Activated T-cell treated with anti-CD3 and anti-CD28 coated beads, Interleukin-2, amount 50 U/mL, for 24 hours (primary cell): ENCODE measurements around the gene SLC4A5.

Source experiments
- DNase-seq: peaks from one replicate; pipeline ENCODE4 v3.0.0-alpha.2; 2020
- H3K27ac Mint-ChIP-seq: 2 replicates; pipeline ENCODE4 v1.8.0; 2020; ENCODE audit warnings: mild to moderate bottlenecking, mixed read lengths
- H3K27me3 Mint-ChIP-seq: 2 replicates; pipeline ENCODE4 v1.8.0; 2020; ENCODE audit warnings: mixed read lengths
- H3K36me3 Mint-ChIP-seq: 2 replicates; pipeline ENCODE4 v1.8.0; 2020; ENCODE audit warnings: low read depth, mixed read lengths
- H3K4me1 Mint-ChIP-seq: 2 replicates; pipeline ENCODE4 v1.8.0; 2020; ENCODE audit warnings: low read depth, mixed read lengths
- H3K4me3 Mint-ChIP-seq: 2 replicates; pipeline ENCODE4 v1.8.0; 2020; ENCODE audit warnings: mild to moderate bottlenecking, moderate library complexity, mixed read lengths
- H3K9me3 Mint-ChIP-seq: 2 replicates; pipeline ENCODE4 v1.8.0; 2020; ENCODE audit warnings: mixed read lengths

SLC4A5 gene, protein sequence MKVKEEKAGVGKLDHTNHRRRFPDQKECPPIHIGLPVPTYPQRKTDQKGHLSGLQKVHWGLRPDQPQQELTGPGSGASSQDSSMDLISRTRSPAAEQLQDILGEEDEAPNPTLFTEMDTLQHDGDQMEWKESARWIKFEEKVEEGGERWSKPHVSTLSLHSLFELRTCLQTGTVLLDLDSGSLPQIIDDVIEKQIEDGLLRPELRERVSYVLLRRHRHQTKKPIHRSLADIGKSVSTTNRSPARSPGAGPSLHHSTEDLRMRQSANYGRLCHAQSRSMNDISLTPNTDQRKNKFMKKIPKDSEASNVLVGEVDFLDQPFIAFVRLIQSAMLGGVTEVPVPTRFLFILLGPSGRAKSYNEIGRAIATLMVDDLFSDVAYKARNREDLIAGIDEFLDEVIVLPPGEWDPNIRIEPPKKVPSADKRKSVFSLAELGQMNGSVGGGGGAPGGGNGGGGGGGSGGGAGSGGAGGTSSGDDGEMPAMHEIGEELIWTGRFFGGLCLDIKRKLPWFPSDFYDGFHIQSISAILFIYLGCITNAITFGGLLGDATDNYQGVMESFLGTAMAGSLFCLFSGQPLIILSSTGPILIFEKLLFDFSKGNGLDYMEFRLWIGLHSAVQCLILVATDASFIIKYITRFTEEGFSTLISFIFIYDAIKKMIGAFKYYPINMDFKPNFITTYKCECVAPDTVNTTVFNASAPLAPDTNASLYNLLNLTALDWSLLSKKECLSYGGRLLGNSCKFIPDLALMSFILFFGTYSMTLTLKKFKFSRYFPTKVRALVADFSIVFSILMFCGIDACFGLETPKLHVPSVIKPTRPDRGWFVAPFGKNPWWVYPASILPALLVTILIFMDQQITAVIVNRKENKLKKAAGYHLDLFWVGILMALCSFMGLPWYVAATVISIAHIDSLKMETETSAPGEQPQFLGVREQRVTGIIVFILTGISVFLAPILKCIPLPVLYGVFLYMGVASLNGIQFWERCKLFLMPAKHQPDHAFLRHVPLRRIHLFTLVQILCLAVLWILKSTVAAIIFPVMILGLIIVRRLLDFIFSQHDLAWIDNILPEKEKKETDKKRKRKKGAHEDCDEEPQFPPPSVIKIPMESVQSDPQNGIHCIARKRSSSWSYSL

DNA sequence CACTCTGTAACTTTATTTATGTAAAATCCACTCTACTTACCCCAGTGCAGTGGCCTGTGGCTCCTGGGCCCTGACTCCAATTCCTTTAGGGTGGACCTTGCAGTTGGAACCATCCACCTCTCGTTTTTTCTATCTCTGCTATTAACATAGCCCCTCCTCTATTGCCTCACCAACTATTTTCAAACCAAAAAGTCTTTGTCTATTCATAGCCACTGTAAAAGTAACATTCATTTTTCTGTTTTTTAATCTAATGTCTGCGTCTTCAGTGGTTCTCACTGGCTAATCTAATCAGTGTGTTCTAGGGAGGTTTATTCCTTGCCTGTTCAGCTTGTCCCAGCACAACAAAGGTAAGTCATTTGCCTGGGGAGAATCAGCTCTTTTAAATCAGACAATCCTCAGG, at the start of gene SLC4A5:
TSS of gene SLC4A5 (minus strand) at position 101 of the 400 bp plus-strand sequence. CDS start 28,393 bp downstream, outside the sequence.
- Mint-ChIP-seq H3K4me3 (no peak within 1 kb of the TSS), H3K27me3 (no peaks in the 10 kb centered on the region), H3K36me3 (no peaks in the 10 kb centered on the region), H3K9me3 (no peaks in the 10 kb centered on the region), H3K4me1 (no peaks in the 10 kb centered on the region), H3K27ac (no peak within 1 kb of the TSS)
- DNase-seq: no peak

DNA sequence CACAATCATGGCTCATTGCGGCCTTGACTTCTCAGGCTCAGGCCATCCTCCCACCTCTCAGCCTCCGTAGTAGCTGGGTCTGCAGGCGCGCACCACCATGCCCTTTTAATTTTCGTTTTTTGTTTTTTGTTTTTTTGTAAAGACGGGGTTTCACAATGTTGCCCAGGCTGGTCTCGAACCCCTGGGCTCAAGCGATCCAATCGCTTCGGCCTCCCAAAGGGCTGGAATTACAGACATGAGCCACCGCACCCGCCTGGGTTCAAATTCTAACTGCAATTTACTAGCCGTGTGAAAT, 49.2 kb upstream of the SLC4A5 start:
- no peak for DNase-seq
- peaks cover 6% of the 10 kb centered on the region for H3K36me3 Mint-ChIP-seq
- H3K4me3 Mint-ChIP-seq: no peak overlapping the region
- H3K9me3 Mint-ChIP-seq: no peaks in the 10 kb centered on the region
- peaks cover 7% of the 10 kb centered on the region for H3K4me1 Mint-ChIP-seq
- H3K27ac Mint-ChIP-seq: peak overlapping the region; percentile 19
- H3K27me3 Mint-ChIP-seq: peaks cover 5% of the 10 kb centered on the region

DNA sequence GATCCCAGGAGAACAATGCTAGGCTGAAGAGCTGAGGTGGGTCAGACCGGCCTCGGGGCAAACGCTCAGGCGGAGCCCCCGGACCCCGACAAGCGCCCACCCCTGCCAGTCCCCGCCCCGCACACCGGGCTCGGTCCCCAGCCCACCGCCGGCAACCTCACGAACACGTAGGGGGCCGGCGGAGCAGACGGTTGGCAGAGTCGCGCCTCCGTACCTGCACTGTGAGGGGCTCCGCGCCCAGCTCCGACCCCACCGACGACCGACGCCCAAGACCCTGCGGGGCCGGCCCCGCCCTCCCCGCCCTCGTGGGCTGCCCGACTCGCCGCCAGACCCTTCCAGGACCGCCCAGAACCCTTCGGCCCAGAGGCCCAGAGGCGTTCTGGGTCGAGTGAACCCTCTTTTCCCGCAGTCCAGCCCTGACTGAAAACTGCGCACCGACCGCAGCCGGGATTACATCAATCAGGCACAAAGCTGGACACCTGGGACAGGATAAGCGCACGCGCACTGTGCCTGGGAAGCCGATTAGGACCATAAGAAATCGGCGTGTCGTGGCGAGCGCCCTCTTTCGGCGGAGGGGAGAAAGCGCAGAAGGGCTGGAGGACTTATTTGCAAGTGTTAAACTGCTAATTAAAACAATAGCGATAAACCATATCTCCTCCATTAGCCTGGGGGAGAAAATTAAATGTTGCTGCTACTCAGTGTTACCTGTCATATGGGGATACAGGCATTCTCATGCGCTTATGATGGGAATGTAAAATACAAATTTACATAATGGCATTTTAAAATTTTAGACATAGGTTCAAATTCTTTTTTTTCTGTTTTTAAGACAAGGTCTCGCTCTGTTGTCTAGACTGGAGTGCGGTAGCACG, 48.6 kb upstream of the SLC4A5 start:
- H3K4me1 Mint-ChIP-seq: peaks cover 7% of the 10 kb centered on the region
- H3K27ac Mint-ChIP-seq: peak overlapping the region; percentile 100
- no peak overlapping the region for H3K4me3 Mint-ChIP-seq
- peak; percentile 98 for DNase-seq
- H3K27me3 Mint-ChIP-seq: peaks cover 5% of the 10 kb centered on the region
- peaks cover 6% of the 10 kb centered on the region for H3K36me3 Mint-ChIP-seq
- H3K9me3 Mint-ChIP-seq: no peaks in the 10 kb centered on the region

DNA sequence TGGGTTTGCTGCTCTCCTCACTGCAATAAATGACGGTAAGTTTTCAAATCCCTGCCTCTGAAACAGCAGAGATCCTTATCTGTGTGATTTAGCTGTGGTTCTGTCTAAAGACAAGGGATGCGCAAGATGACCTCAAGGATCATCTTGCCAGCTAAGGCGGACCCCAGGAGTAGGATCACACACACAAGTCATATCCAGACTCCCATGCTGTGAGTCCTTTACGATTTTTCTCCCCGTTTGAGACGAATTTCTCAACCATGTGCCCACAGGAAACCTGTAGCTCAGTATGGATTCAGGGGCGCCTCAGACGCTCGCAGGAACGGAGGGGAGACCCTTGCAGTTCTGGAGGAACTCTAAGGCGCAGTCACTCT, 48.0 kb upstream of the SLC4A5 start:
- no peak overlapping the region for H3K4me3 Mint-ChIP-seq
- no peaks in the 10 kb centered on the region for H3K9me3 Mint-ChIP-seq
- DNase-seq: no peak

DNA sequence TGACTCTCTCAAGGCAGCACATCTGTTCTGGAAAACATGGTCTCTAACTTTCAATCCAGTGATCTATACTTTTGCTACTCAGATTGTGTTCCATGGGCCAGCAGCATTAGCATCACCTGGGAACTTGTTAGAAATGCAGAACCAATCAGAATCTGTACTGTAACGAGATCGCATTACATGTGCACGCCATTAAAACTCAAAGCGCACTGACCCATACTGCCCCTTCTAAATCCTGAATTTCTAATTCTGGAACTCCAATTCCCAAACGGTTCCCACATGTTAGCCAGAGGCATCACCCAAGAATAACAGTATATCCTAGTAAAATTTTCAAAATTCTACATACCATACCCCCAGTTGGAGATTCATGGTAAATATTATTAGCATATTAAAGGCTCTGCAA, 47.4 kb upstream of the SLC4A5 start:
- Mint-ChIP-seq H3K36me3 (peaks cover 6% of the 10 kb centered on the region), H3K4me3 (no peak overlapping the region), H3K27ac (no peak overlapping the region), H3K27me3 (peaks cover 5% of the 10 kb centered on the region), H3K9me3 (no peaks in the 10 kb centered on the region), H3K4me1 (peaks cover 7% of the 10 kb centered on the region)
- DNase-seq: no peak

More for the DNA sequence above, 48.0 kb upstream of the SLC4A5 start:
- Mint-ChIP-seq H3K36me3 (peaks cover 6% of the 10 kb centered on the region), H3K27me3 (peaks cover 5% of the 10 kb centered on the region), H3K27ac (peak overlapping the region; percentile 100), H3K4me1 (peaks cover 7% of the 10 kb centered on the region)

DNA sequence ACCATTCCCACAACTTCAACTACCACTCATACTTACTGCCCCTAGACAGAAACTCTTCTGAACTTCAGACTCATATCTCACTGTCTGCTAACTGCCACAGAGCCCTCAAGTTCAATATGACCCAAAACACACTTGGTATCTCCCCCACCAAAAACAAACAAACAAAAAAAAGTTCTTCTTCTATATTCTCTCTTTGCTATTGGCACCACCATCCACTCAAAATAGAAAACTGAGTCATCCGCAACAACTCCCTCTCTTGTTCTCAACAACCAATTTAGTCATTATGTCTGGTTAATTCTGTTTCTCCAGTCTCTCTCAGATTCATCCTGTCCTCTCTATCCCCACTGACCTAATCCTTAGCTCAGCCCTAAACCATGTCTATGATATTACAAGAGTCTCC, 44.1 kb upstream of the SLC4A5 start:
- no peak for DNase-seq
- no peaks in the 10 kb centered on the region for H3K27me3 Mint-ChIP-seq
- H3K9me3 Mint-ChIP-seq: no peaks in the 10 kb centered on the region
- no peak overlapping the region for H3K27ac Mint-ChIP-seq
- H3K4me3 Mint-ChIP-seq: no peak overlapping the region
- peaks cover 6% of the 10 kb centered on the region for H3K36me3 Mint-ChIP-seq
- H3K4me1 Mint-ChIP-seq: peaks cover 6% of the 10 kb centered on the region

DNA sequence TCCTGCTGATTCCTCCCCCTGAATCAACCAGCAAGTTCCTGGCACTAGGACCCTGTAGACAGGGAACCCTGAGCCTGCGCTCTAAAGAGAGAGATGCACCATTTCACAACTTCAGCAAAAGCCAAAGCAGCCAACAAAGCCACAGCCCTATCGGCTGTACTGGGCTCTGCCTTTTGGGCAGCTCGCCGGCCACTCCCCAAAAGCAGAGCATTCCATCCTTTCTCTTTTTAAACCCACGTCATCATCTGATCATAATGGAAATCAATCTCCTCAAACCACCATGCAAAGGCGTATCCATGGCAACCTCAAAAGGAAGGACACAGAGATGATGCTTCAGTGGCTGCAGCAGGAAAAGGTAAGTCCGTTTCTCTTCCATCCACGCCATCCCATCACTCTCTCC, 42.2 kb upstream of the SLC4A5 start:
- Mint-ChIP-seq H3K4me3 (no peak overlapping the region), H3K27me3 (no peaks in the 10 kb centered on the region), H3K9me3 (no peaks in the 10 kb centered on the region), H3K4me1 (peaks cover 15% of the 10 kb centered on the region), H3K36me3 (peaks cover 8% of the 10 kb centered on the region), H3K27ac (no peak overlapping the region)
- no peak for DNase-seq

DNA sequence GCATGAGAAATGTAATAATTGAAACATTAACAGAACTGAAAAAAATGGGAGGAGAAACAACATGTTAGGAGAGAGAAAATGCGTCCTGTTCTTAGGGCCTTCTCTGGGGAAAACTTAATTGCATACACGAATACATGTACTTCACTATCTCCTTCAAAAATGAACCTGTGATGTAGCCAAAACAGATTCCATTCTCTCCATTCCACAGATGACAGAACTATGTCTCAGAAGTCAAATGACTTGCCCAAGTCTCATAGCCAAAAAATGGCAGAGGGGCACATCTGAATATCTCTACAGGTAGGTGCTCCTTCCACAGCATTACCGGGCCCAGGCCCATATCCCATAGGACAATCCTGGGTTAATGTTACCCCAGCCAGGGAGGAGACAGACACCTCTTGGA, 40.8 kb upstream of the SLC4A5 start:
- DNase-seq: no peak

DNA sequence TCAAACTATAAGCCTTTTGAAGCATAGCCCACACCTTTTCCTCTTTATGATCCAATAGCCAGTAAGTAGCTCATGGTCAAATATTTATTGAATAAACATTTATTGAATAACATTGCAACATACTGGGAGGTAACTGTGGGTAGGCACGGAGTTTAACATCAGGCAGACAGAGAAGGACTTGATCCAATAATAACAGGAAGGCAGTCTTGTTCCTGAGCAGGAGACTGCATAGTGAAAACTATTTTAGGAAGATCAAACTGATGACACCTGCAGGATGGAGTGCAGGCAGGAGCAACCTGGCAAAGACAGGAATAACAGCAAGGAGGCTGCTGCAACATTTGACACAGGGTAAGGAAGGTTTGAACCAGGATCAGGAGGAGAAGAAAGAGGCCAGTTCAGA, 40.0 kb upstream of the SLC4A5 start:
- Mint-ChIP-seq H3K36me3 (peaks cover 14% of the 10 kb centered on the region), H3K27me3 (no peaks in the 10 kb centered on the region), H3K27ac (no peak overlapping the region), H3K9me3 (no peaks in the 10 kb centered on the region), H3K4me1 (peaks cover 30% of the 10 kb centered on the region), H3K4me3 (no peak overlapping the region)
- no peak for DNase-seq

More for the DNA sequence above, 40.8 kb upstream of the SLC4A5 start:
- H3K36me3 Mint-ChIP-seq: peaks cover 8% of the 10 kb centered on the region
- H3K9me3 Mint-ChIP-seq: no peaks in the 10 kb centered on the region
- H3K4me3 Mint-ChIP-seq: no peak overlapping the region
- H3K27ac Mint-ChIP-seq: peak overlapping the region; percentile 10
- peaks cover 25% of the 10 kb centered on the region for H3K4me1 Mint-ChIP-seq
- H3K27me3 Mint-ChIP-seq: no peaks in the 10 kb centered on the region

DNA sequence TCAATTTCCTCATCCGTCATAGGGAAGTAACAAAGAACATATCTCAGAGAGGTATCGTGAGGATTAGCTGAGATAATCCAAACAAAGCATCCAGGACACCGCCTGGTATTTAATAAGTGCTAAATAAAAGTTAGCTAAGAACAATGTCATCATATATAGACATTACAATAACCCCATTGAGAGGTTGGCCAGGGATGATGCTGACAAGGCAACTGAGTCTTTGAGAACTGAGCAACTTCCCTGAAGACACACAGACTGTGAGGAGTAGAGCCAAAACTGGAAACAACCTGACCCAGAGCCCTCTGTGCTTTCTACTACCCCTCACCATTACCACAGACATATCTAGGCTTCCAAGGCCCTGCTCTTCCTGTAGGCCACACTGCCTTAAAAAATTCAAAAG, 38.5 kb upstream of the SLC4A5 start:
- peaks cover 30% of the 10 kb centered on the region for H3K4me1 Mint-ChIP-seq
- H3K27ac Mint-ChIP-seq: peak overlapping the region; percentile 31
- DNase-seq: no peak
- no peaks in the 10 kb centered on the region for H3K27me3 Mint-ChIP-seq
- H3K4me3 Mint-ChIP-seq: no peak overlapping the region
- no peaks in the 10 kb centered on the region for H3K9me3 Mint-ChIP-seq
- peaks cover 28% of the 10 kb centered on the region for H3K36me3 Mint-ChIP-seq

DNA sequence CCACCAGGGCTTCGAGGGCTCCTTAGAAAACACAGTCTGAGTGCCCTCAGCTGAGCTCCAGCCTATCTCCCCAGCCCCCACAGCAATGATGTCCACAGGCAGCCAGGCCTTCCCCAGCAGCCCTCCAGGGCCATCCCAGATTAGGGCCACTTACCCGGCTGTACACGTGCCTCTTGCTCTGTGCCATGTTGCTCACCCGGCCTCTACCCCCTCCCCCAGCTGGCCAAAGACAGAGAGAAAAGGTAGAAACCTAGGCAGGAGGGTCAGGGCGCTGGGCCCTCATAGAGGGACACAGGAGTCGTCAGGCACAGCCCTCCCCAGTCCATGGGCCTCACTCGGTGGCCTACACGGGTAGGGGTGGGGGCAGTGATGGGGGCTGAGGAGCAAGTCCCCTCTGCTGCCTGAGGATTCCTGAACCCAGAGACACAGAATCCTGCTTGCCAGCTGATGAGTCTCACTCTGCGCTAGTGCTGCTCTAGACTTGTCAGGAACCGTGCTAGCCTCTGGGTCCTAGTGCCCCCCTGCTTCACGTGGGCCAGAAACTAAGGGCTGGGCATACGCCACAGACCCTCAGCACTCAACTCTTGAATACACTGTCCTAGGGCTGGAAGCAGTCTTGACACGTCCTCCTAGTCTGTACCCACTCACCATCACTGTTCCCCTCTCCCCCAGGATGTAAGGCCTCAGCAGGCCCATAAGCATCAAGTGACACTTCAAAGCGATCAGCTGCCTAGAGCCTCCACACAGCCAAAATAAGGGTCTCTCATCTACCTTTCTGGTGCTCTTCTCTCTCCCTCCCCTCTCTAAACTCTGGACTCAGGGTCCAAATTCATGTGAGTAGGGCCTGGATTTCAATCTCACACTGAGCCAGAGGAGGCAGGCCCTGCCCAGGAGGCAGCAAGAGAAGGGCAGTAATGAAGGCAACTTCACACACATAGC, 36.9 kb upstream of the SLC4A5 start, which contains the start of gene DCTN1:
TSS of gene DCTN1 (minus strand) at position 461 of the 939 bp plus-strand sequence. CDS start at position 187, 274 bp downstream.
- Mint-ChIP-seq H3K9me3 (no peaks in the 10 kb centered on the region), H3K36me3 (peaks cover 44% of the 10 kb centered on the region), H3K4me1 (peaks cover 30% of the 10 kb centered on the region), H3K4me3 (peak within 1 kb of the TSS; percentile 29), H3K27ac (peak within 1 kb of the TSS; percentile 61), H3K27me3 (no peaks in the 10 kb centered on the region)
- peak; percentile 39 for DNase-seq

DNA sequence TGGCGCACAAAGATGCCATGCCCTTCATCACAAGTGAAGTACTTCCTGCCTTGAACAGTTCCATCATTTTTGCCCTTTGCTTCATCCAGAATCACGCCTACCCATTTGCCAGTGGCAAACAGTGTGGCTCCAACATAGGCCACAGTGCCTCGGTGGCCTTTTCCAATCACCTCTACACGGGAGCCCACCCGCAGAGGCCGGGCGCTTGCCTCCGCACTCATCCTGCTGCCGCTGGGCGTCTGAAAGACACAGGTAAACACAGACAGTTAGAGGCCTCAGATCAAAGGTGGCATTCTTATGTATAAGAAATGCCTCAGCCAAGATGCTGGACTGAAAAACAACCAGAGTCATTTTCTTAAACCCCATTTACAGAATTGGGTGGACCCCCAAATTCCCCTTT, 34.8 kb upstream of the SLC4A5 start:
- Mint-ChIP-seq H3K4me1 (peaks cover 30% of the 10 kb centered on the region), H3K27me3 (no peaks in the 10 kb centered on the region), H3K36me3 (peaks cover 47% of the 10 kb centered on the region), H3K9me3 (no peaks in the 10 kb centered on the region), H3K27ac (no peak overlapping the region), H3K4me3 (no peak overlapping the region)
- DNase-seq: no peak

DNA sequence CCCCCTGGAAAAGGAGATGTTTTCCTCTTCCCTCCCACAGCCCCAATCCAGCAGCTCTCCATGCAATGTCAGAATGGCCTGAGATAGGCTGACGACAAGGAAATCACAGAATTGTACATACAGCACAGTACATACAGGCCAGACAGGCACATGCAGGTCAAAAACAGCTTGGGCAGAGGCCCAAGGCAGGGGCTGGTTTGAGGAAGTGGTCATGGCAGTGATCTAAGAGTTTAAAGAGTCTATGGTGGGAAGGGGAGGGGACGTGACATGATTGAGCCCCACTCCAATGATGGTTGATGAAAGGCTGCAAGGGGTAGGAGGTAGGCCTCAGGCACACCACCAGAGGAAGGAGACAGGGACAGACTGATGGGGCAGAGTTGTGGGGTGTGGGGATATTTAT, 32.6 kb upstream of the SLC4A5 start:
- H3K36me3 Mint-ChIP-seq: peaks cover 54% of the 10 kb centered on the region
- peaks cover 19% of the 10 kb centered on the region for H3K4me1 Mint-ChIP-seq
- no peak overlapping the region for H3K4me3 Mint-ChIP-seq
- no peaks in the 10 kb centered on the region for H3K9me3 Mint-ChIP-seq
- H3K27ac Mint-ChIP-seq: no peak overlapping the region
- H3K27me3 Mint-ChIP-seq: no peaks in the 10 kb centered on the region
- no peak for DNase-seq
